Left forelimb (tissue), 1 donor: Measurements from ENCODE around the gene SESN1.
"Not testable (repeated sequence)": the region's sequence is repeated elsewhere in the genome, so short reads cannot be mapped to it uniquely, and the experiment has no call there.

Experiments
- DNase-seq: peaks from one replicate; pipeline ENCODE4 v3.0.0-alpha.2; 2018; ENCODE audit warnings: low spot score

The SESN1 gene

DNA sequence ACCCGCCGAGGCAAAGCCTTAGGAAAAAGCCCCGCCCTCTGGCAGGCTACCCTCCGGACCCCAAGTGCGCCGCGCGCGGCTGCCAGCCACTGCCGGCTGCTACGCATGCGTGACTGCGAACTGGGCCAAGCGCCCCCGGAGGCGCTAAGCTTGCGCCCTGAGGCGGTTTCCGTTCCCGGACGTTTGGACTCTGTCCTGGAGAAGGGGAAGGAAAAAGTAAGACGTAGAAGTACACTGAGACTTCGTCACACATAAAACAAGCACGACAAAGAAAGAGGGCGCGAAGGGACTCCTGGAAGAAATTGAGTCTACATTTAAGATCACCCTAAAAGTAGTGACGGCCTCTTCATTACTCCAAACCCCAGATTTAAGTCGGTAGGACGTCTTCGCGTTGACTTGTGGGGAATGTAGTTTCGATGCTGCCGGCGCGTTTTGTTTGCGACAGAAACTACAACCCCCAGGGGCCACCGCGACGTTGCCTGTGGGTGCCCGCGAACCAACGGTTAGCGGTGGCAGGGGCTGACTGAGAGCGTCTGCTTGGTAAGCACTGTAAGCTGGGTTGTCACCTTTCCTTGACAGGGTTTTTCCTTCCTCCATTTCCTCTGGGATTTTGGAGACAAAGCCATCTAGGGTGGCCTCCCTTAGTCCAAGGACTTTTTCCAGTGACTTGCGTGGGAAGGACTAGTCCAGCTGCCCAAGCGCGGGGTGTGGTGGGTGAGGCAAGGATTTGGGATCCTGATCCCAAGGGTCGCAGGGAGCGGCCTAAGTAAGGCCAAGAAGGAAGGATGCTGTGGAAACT, 589 bp upstream of the SESN1 start, which contains the start of gene CEP57L1:
TSS of gene CEP57L1 (plus strand) at position 472 of the 799 bp plus-strand sequence. CDS start 49,715 bp downstream, outside the sequence.
- peak; percentile 96 for DNase-seq

DNA sequence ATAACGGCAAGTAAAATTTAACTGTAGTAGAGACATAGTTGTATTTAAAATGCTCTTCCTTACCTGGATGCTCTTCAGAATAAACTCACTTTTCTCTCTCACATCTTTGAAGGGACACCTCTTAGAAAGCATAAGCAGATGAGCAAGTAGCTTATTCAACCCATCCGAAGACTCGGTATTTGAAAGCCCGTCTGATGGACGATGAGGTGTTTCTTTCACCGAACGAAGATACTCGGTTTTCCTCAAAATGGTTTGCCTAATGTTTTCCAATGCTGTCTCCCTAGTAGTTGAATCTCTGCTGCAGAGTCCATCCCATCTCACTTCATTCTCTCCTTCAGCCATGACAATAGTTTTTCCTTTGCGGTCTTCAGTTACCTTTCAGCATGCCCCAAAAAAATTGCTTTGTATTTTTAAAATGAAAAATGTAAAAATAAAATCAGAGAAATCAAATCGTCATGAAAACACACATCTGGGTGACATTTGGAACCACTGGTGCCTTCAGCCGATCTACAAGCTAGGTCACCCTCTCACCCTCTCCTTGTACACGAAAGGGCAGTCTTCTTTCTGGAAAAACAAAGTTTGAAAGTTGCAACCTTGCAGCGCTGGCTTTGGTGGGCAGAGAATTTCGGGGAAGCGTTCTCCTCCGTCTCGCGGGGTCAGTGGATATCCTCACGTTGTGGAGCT, 772 bp downstream of the SESN1 start:
- no peak for DNase-seq

DNA sequence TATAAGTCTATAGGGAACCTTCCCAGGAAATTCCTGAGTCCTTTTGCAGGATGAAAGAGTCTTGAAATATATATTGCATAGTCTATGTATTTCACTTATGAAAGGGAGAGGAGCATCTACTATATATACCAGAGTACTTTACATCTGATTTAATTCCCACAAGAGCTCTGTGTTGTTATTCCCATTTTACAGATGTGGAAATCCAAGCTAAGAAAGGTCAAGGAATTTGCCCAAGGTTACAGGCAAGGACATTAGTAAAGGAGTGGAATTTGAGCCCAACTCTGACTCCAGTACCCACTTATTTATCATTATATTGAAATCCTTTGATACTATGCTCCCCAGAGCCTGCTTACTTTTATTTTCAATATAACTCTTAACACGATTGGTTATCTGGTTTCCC, 2.6 kb downstream of the SESN1 start:
- no peak for DNase-seq

DNA sequence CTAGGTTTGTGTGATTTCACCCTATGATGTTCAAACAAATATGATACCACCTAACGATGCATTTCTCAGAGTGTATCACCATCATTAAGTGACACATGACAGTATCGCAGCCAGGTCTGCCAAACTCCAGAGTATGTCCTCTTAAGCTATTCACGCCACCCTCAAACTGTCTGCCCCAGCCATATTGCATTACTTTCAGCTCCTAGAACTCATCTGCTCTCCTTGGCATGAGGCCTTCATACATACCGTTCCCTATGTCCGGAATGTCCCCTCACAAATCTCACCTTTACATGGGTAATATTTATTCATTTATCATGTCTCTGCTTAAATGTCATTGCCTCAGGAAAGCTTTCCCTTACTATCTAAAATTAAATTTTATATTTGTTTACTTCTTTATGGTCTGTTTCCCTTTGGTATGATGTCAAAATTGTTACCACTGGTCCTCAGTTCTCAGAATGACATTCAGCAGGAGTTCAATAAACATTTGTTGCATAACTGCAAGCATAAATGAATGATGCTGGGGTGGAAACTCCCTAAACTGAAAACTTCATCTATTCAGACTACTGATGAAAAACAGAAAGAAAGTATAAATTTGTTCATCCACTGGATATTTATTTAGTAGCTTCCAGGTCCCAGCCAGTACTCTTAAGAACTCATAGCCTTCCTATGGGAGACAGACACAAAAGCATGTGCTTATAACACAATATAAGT, 3.2 kb downstream of the SESN1 start:
- DNase-seq, result no peak

DNA sequence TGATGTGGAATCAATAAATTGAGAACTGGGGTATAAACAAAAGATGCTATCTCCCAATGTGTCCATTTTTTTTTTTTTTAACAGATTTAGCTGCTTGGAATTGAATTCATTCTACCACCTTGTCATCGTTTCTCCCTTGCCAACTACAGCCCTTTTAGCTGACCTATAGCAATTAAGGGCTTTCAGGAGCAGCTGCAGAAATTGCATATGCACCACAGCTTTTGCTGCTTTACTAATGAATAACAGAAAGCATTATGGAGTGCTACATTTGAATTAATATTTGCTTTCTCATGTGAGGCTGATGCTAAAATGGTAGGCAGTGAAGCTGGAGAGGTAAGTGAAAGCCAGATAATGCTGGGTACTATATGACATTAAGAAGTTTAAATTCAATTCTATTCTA, 5.7 kb downstream of the SESN1 start:
- DNase-seq, result no peak

DNA sequence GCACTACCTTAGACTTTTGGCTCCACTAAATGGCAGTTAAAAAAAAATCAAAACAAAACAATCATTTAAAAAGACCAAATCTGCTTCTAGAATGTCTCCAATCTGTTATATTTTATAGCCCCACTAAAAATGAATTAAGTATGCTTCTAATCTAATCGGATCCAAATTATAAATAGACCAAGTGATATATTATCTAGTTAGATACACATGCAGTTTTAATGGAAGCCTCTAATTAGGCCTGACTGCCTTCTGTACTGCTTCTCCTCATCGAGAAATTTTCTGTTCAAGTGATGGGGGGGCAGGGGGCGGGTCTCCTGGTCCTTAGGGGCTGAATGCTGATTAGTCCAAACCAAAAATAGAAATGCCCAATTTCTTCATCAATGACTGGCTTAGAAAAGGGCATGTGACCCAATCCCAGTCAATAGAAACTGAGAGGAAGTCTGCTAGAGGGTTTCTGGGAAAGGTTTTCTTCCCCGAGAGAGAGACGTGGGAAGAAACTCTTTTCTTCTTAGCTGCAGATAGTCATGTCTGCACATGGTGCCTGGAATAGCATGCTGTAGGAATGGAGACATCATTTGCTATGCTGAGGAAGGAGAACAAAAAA, 6.9 kb downstream of the SESN1 start:
- no peak for DNase-seq

DNA sequence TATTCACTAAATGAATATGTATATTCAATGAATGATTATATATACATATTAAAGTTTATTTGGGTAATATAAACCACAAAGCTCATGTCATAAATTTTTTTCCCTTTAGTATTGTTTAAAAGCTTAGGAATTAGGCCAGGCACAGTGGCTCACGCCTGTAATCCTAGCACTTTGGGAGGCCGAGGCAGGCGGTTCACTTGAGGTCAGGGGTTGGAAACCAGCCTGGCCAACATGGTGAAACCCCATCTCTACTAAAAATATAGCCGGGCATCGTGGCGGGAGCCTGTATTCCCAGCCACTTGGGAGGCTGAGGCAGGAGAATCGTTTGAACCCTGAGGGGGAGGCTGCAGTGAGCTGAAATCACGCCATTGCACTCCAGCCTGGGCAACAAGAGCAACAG, 10.5 kb downstream of the SESN1 start:
- not testable (repeated sequence) for DNase-seq

DNA sequence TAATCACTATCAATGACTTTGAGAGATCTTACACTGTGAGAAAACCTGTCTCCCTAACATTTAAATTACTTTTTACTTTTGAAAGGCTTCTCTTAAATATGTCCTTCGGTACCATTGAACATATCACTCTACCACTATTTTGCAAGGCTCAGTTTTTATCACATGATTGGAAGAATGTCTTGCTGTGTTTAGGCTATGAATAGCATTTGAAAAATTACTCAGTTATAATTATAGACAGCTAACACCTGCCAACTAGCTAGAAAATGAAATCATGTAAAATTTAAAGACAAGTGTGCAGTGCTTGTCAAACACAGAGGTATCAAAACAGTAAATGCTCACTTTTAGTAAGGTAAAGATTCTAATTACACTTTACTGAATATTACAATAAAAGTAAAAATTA, 11.0 kb downstream of the SESN1 start:
- no peak for DNase-seq

DNA sequence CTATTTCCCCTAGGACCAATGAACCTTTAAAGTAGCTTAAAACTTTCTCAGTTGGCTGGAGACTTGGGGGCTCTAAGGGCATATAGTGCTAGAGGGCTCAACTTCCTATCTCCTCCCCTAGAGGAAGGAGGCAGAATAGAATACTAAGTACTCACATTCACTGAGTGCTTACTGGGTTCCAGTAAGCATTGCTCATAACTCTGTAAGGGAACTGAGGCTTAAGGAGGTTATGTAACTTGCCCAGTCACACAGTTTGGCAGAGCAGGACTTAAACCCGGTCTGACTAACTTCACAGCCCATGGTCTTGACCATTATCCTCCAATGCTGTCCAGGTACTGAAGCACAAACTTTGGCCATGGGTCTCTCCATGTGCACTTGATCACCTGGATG, 12.5 kb downstream of the SESN1 start:
- no peak for DNase-seq

DNA sequence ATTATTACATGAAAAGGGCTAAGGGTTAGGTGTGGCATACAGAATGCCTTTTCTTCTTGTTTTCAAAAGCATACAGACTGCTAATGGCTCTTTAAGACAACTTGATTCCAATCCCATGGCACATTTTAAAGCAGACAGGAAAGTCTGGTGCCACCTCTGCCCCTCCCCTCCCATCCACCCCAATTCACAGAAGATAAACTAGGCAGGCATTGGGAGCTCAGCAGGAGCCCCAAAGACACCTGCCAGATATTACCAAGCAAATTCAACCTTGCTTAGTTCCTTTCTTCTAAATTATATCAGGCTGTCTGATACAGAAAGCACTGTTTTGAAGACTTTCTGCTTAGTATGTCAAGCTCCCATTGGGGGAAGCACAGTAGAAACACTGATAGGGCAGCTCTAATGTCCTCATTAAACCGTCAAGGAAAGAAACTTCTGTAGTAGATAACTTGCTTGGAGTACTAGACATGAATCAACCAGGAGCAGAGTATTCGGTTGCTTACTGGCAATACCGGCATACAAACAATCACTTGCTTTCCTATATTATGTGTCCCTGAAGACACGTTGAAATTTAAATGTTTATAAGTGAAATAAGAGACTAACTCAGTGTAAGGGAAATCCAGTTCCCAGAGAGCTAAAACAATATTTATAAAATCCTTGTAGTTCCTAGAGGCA, 13.0 kb downstream of the SESN1 start:
- no peak for DNase-seq

DNA sequence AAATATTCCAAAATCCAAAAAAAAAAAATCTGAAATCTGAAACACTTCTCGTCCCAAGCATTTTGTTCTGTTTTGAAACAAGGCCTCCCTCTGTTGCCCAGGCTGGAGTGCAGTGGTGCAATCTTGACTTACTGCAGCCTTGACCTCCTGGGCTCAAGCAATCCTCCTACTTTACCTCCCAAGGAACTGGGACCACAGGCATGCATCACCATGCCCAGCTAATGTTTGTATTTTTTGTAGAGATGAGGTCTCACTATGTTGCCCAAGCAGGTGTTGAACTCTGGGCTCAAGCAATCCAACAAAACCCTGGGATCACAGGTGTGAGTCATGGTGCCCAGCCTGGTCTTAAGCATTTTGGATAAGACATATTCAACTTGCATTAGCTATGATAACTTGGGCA, 13.6 kb downstream of the SESN1 start:
- DNase-seq, result no peak

DNA sequence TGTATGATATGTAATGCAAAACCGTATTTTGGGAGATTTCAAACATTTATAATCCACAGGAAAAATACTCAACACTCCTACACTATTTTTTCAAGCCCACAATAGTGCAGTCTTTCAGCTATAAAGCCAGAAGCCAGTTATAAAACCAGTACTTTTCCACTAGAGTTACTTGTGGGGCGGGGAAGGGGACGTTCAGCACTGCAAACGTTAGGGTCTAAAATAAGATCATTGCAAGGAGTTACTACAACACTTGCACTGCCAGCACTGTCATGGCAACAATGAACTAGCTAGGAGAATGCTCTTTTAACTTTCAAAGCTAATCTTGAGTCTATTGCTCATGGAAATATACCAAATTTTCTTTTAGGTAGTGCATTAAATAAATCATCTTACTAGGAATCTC, 14.7 kb downstream of the SESN1 start:
- no peak for DNase-seq

DNA sequence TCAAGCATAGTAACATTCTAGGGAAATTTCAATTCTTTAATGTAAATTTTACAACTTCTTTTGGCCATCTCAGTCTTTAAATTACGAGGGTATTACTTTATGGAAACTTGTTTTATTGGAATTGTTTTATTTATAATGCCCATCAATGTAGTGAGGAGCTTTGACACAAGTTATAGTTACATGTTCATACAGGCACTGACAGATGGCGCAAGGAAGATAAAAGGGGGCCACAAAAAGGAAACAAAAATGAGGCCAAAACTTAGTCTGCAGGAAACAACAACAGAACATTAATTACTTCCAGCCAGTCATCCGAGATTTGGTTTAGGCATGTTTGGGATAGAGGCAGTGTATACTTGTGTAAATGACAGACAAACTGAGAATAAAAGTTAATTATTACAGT, 18.3 kb downstream of the SESN1 start:
- no peak for DNase-seq

DNA sequence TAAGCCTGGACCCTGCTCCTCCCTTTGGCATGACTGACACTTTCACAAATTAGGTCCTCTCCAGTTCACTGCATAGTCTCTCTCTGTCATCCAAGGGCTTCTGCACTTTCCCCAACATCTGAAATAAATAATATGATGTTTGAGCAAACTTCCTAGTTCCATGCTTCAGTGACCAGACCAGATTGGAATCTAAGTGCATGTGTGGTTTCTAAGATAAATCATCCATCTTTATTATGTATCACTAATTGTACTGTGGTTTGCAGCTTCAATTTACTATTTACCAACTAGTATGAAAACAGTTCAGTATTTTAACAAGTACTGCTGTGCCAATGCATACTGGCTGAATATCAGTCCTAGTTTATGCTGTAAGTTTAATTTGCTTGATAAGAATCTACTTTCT, 18.7 kb downstream of the SESN1 start:
- no peak for DNase-seq

DNA sequence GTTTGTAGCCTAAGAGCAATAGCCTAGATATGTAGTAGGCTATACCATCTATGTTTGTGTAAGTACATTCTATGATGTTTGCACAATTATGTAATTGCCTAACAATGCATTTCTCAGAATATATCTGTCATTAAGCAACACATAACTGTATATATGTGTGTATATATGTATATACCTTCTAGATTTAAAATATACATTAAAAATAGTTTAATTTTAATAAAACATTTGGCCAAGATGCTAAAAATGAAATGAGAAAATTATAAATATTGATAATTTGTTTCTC, 20.6 kb downstream of the SESN1 start:
- DNase-seq, result no peak

DNA sequence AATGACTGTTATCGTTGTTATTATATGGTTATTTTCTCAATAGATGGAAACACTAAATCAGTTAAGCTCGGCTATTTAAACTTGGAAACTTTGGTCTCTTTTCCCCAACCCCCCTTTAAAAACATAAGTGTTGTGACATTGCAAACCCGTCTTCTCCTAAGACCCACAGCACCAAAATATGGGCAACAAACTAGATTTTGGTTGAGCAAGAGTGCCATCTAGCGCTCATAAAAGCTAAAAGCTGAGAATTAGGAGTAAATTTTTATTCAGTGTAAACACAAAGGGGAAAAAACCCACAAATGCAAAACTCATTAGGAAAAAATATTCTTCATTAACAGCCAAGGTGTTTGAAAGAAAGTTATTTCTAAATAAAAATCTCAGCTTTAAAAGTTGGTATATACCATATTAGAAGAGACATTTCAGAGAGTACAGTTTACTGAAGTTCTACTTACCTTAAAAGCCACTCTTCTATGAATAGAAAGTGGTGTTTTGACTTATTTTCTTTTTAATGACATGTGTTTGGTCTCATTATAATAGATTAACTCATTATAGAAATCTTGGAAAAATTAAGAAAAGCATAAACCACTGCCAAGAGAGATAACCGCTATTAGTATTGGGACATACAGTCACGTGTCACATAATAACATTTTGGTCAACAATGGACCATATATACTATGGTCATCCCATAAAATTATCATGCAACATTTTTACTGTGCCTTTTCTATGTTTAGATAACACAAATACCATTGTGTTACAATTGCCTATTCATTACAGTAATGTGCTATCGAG, 21.1 kb downstream of the SESN1 start:
- no peak for DNase-seq

DNA sequence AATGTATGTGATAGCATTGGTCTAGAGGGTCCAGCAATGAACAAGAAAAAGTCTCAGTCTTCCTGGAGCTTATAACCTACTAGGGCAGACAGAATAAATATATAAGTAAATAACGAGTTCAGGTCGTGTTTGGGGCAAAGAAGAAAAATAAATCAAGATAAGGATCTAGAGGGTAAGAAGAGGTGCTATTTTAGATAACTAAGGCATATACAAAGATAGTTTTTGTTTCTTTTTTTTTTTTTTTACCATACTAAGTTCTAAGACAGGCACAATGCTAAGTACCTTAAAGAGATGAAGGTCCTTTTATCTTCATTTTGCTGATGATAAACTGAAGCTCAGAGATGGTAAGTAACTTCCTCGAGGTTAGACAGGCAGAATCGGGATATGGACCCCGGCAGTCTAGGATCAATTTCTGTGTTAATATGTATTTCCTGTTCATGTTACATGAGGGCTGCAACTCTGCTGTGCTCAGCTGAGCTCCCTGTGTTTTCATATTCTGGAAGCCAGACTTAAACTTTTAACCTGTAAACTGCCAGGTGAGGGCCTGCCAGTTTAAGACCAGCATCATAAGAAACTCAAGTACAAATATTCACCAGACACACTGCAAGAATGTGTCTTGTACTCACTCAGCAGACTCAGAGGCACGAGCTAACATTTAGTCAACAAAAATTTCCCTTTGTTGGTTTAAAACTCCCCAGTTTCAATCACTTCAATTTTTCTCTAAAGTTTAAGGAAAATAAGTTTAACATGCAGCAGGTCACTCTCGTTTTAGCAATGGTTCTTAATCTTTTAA, 23.3 kb downstream of the SESN1 start:
- no peak for DNase-seq

DNA sequence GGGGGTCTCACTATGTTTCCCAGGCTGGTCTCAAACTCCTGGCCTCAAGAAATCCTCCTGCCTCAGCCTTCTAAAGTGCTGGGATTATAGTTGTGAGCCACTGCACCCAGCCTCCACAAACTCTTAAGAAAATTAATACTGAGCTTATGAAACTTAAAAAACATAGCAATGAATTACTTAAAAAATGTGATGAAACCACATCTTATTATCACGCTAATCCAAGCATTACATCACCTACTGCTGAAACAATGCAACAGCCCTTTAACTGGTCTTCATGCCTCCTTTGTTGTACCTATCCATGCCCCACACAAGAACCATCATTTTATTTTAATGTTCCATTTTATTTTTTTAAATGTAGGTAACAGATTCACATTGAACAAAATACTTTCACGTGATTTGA, 24.9 kb downstream of the SESN1 start:
- no peak for DNase-seq

DNA sequence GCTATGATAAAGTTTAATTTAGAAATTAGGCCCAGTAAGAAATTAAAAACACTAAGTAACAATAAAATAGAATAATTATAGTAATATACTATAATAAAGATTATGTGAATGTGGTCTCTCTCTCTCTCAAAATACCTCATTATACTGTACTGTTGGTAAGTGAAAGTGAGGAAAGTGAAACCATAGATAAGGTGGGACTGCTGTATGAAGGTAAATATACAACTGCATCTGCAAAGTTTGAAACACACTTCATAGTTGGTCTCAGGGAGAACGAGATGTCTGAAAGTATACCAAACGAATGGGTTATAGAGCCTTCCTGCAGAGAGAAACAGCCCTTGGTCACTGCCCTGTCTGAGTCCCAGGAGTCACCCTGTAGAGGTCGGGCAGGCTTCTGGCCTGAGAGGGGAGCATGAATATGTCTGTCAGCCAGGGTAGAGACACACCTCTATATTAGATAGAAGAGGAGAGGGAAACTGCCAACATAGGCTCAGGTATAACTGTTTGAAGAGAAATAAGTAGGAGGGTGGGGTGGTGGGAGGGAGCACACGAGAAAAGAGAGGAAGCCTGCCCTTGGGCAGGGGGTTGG, 31.8 kb downstream of the SESN1 start:
- no peak for DNase-seq

DNA sequence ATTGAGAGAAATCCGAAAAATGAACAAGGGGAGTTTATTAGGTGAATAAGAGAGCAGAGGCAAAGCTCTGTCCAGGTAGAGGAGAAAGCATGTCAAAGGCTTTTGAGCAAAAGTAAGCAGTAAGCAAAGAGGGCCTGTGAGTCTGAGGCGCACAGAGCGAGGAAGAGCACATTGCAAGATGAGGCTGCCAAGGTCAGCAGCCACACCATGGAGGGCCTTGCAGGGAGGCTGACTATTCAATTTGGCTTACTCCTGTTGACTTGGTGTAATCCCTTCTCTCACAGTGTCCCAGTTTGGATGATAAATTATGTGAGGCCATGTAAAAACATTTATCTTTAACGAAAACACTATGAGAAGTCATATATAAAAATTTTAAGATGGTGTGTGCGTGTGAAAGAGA, 32.4 kb downstream of the SESN1 start:
- DNase-seq, result no peak
